Liver (tissue), 9 donors: ENCODE data around the gene PRSS1. TPM values are rescaled to one million over a fixed set of nuclear protein-coding genes. Genes with fewer than 3 reads are reported as not detected.

Source experiments
- DNase-seq: peaks from one replicate; pipeline ENCODE4 v3.0.0-alpha.2; 2017; ENCODE audit warnings: low spot score
- H3K27ac ChIP-seq, 2 donors: one replicate each; pipeline ENCODE4 v1.7.0; 2013; ENCODE audit warnings: inconsistent platforms in 2 of 2, low read length in 2 of 2, control low read depth in 1 of 2, low read depth in 1 of 2, mild to moderate bottlenecking in 1 of 2
- H3K27me3 ChIP-seq, 4 donors: one replicate each; pipeline versions ENCODE4 v1.6.1 to v1.7.0; 2013; ENCODE audit warnings: low read length in 3 of 4, inconsistent platforms in 1 of 4, mild to moderate bottlenecking in 1 of 4, moderate library complexity in 1 of 4; ENCODE audit not compliant: control insufficient read depth in 4 of 4, insufficient read depth in 4 of 4
- H3K36me3 ChIP-seq, 4 donors: one replicate each; pipeline versions ENCODE4 v1.6.1 to v1.7.0; 2013; ENCODE audit warnings: low read length in 3 of 4, mild to moderate bottlenecking in 3 of 4, low read depth in 1 of 4, moderate library complexity in 1 of 4; ENCODE audit not compliant: control insufficient read depth in 4 of 4, insufficient read depth in 3 of 4
- H3K4me1 ChIP-seq, 4 donors: one replicate each; pipeline versions ENCODE4 v1.6.1 to v1.7.0; 2013; ENCODE audit warnings: low read length in 3 of 4, mild to moderate bottlenecking in 3 of 4, moderate library complexity in 1 of 4; ENCODE audit not compliant: control insufficient read depth in 4 of 4, insufficient read depth in 4 of 4
- H3K4me3 ChIP-seq, 3 donors: one replicate each; pipeline versions ENCODE4 v1.6.1 to v1.7.0; 2013; ENCODE audit warnings: low read length in 3 of 3, control low read depth in 1 of 3, low read depth in 1 of 3, mild to moderate bottlenecking in 1 of 3
- H3K9ac ChIP-seq, 2 donors: one replicate each; pipeline ENCODE4 v1.7.0; 2013; ENCODE audit warnings: low read length in 2 of 2, mild to moderate bottlenecking in 2 of 2, moderate library complexity in 2 of 2, control low read depth in 1 of 2, low read depth in 1 of 2
- H3K9me3 ChIP-seq, 4 donors: one replicate each; pipeline versions ENCODE4 v1.6.1 to v1.7.0; 2013; ENCODE audit warnings: low read length in 3 of 4; ENCODE audit not compliant: control insufficient read depth in 4 of 4
- ATF3 ChIP-seq: IDR thresholded peaks from 2 replicates; pipeline ENCODE4 v1.6.1; 2016; ENCODE audit warnings: antibody characterized with exemption
- CTCF ChIP-seq: fragments of 150-350 bp; IDR thresholded peaks from 2 replicates; pipeline ENCODE4 v1.5.1; 2017; ENCODE audit warnings: improper control_type of control experiment, low read depth, low read length; ENCODE audit not compliant: missing input control
- EGR1 ChIP-seq, 2 donors: IDR thresholded peaks; 2 replicates each; pipeline ENCODE4 v1.6.1; 2016 to 2018; ENCODE audit warnings: antibody characterized with exemption in 2 of 2, low read depth in 2 of 2
- FOXA1 ChIP-seq: IDR thresholded peaks from 2 replicates; pipeline ENCODE4 v1.6.1; 2016; ENCODE audit warnings: antibody characterized with exemption
- FOXA2 ChIP-seq: IDR thresholded peaks from 2 replicates; pipeline ENCODE4 v1.6.1; 2016; ENCODE audit warnings: antibody characterized with exemption
- GABPA ChIP-seq, 2 donors: IDR thresholded peaks in 1 of 2; conservative IDR thresholded peaks in 1 of 2; 2 replicates each; pipeline ENCODE4 v1.6.1; 2016; ENCODE audit warnings: antibody characterized with exemption in 2 of 2, mild to moderate bottlenecking in 1 of 2, moderate library complexity in 1 of 2
- HNF4A ChIP-seq, 2 donors: conservative IDR thresholded peaks; 2 replicates each; pipeline ENCODE4 v1.6.1; 2016; ENCODE audit warnings: antibody characterized with exemption in 2 of 2, mild to moderate bottlenecking in 2 of 2
- HNF4G ChIP-seq: IDR thresholded peaks from 2 replicates; pipeline ENCODE4 v1.6.1; 2016; ENCODE audit warnings: antibody characterized with exemption
- JUND ChIP-seq, 2 donors: IDR thresholded peaks; 2 replicates each; pipeline ENCODE4 v1.6.1; 2016; ENCODE audit warnings: antibody characterized with exemption in 2 of 2
- MAX ChIP-seq: IDR thresholded peaks from 2 replicates; pipeline ENCODE4 v1.6.1; 2016; ENCODE audit warnings: antibody characterized with exemption
- NR2F2 ChIP-seq: IDR thresholded peaks from 2 replicates; pipeline ENCODE4 v1.6.1; 2016; ENCODE audit warnings: antibody characterized with exemption
- RAD21 ChIP-seq, 2 donors: IDR thresholded peaks; 2 replicates each; pipeline ENCODE4 v1.6.1; 2016; ENCODE audit warnings: antibody characterized with exemption in 2 of 2, mild to moderate bottlenecking in 2 of 2
- REST ChIP-seq: IDR thresholded peaks from 2 replicates; pipeline ENCODE4 v1.6.1; 2016; ENCODE audit warnings: antibody characterized with exemption, mild to moderate bottlenecking
- RXRA ChIP-seq, 2 donors: IDR thresholded peaks; 2 replicates each; pipeline ENCODE4 v1.6.1; 2017 to 2018; ENCODE audit warnings: antibody characterized with exemption in 2 of 2, mild to moderate bottlenecking in 1 of 2
- SP1 ChIP-seq: IDR thresholded peaks from 2 replicates; pipeline ENCODE4 v1.6.1; 2018; ENCODE audit warnings: antibody characterized with exemption, mild to moderate bottlenecking
- TAF1 ChIP-seq: conservative IDR thresholded peaks from 2 replicates; pipeline ENCODE4 v1.6.1; 2016; ENCODE audit warnings: antibody characterized with exemption, mild to moderate bottlenecking
- YY1 ChIP-seq: IDR thresholded peaks from 2 replicates; pipeline ENCODE4 v1.6.1; 2016; ENCODE audit warnings: antibody characterized with exemption, mild to moderate bottlenecking
- ZBTB33 ChIP-seq: IDR thresholded peaks from 2 replicates; pipeline ENCODE4 v1.6.1; 2016; ENCODE audit warnings: antibody characterized with exemption
- WGBS: extraction: QIAGEN DNeasy Blood & Tissue Kit; methylation state at CpG from one replicate; pipeline ENCODE4 v1.1.7; 2013; 5-methylcytosine and 5-hydroxymethylcytosine counted together
- polyA plus RNA-seq, 2 donors: library from polyadenylated mRNA; stranded (reverse) in 1 of 2; unstranded in 1 of 2; fragments of 200-250 nt in 1 of 2; fragments of >200 nt in 1 of 2; fragmentation: Nextera tagmentation in 1 of 2; extraction: Ambion mirVana in 1 of 2; gene quantifications; one replicate each; pipeline versions ENCODE4 v1.2.1 to v1.2.3, GENCODE V29; 2013 to 2015
- total RNA-seq, 2 donors: library from RNA; depleted of rRNA; stranded (reverse); fragments of >200 nt; gene quantifications; one replicate each; pipeline ENCODE4 v1.2.3, GENCODE V29; 2014
- donor health status: healthy.
- donor health status: healthy.
- donor health status: healthy.
- donor health status: healthy.
- donor health status: healthy.

Gene PRSS1
- total and polyA plus RNA-seq, 4 donors = not detected

- no peak for TF ChIP-seq FOXA2
- no peak for TF ChIP-seq TAF1
- TF ChIP-seq HNF4G = no peak
- no peak for TF ChIP-seq JUND (IDR thresholded peaks at IDR 0.05)
- TF ChIP-seq MAX = no peak
- TF ChIP-seq RXRA (IDR thresholded peaks at IDR 0.05) = no peak
- TF ChIP-seq ATF3 = no peak
- DNase-seq = no peak
- WGBS = 90% methylated on average over 1 of the region's 1 CpG
- Histone ChIP-seq H3K4me1 (no peaks in the 10 kb centered on the region), H3K9me3 (no peaks in the 10 kb centered on the region), H3K4me3 (no peak overlapping the region), H3K9ac (no peak overlapping the region), H3K36me3 (no peaks in the 10 kb centered on the region), H3K27ac (no peak overlapping the region), H3K27me3 (peaks cover 0 to 2% (median 0%) of the 10 kb centered on the region in 4 donors)
These were observed 12.8 kb downstream of the PRSS1 start for GRCh38 chr7:142762104-142762503.

- Histone ChIP-seq H3K27ac (no peak overlapping the region), H3K36me3 (no peaks in the 10 kb centered on the region), H3K4me1 (no peaks in the 10 kb centered on the region), H3K4me3 (no peak overlapping the region), H3K27me3 (no peaks in the 10 kb centered on the region), H3K9me3 (no peaks in the 10 kb centered on the region), H3K9ac (no peak overlapping the region)
- DNase-seq = no peak
- WGBS = 72% methylated on average over 3 of the region's 3 CpGs
- no peak for TF ChIP-seq YY1
- no peak for TF ChIP-seq GABPA (IDR thresholded peaks at IDR 0.05 in 1 of 2, conservative IDR thresholded peaks at IDR 0.05 in 1 of 2)
- TF ChIP-seq ZBTB33 = no peak
- no peak for TF ChIP-seq EGR1 (IDR thresholded peaks at IDR 0.05; ENCODE audit: low read depth in 2 of 2)
- no peak for TF ChIP-seq MAX
- TF ChIP-seq CTCF = no peak
- no peak for TF ChIP-seq RAD21 (IDR thresholded peaks at IDR 0.05)
- no peak for TF ChIP-seq RXRA (IDR thresholded peaks at IDR 0.05)
- no peak for TF ChIP-seq TAF1
- TF ChIP-seq FOXA2 = no peak
- TF ChIP-seq NR2F2 = no peak
- no peak for TF ChIP-seq REST
- TF ChIP-seq ATF3 = no peak
- no peak for TF ChIP-seq HNF4A (conservative IDR thresholded peaks at IDR 0.05)
- TF ChIP-seq HNF4G = no peak
- no peak for TF ChIP-seq JUND (IDR thresholded peaks at IDR 0.05)
- TF ChIP-seq SP1 = no peak
- no peak for TF ChIP-seq FOXA1
These were observed 18.2 kb downstream of the PRSS1 start for GRCh38 chr7:142767451-142767850.
